ENCODE measurements around the gene HDLBP. TPM values are rescaled to one million over a fixed set of nuclear protein-coding genes. Genes with fewer than 3 reads are reported as not detected.

The HDLBP gene
- total RNA-seq: 111 TPM
- 85.1 TPM for polyA plus RNA-seq
- long read RNA-seq, donor 1, partial matches to known transcripts: 0 of 1 reads
- long read RNA-seq, donor 1, other reads (novel, unspliced or antisense): 0 of 1 reads
- long read RNA-seq, donor 2, full-length matches to known transcripts: 19 of 459 reads
- long read RNA-seq, donor 2, partial matches to known transcripts: 369 of 459 reads
- long read RNA-seq, donor 2, other reads (novel, unspliced or antisense): 71 of 459 reads
- long read RNA-seq, donor 3, full-length matches to known transcripts: 7 of 126 reads
- long read RNA-seq, donor 3, partial matches to known transcripts: 89 of 126 reads
- long read RNA-seq, donor 3, other reads (novel, unspliced or antisense): 30 of 126 reads
- long read RNA-seq, donor 4, full-length matches to known transcripts: 9 of 109 reads
- long read RNA-seq, donor 4, partial matches to known transcripts: 79 of 109 reads
- long read RNA-seq, donor 4, other reads (novel, unspliced or antisense): 21 of 109 reads
- long read RNA-seq, donor 5, full-length matches to known transcripts: 14 of 80 reads
- long read RNA-seq, donor 5, partial matches to known transcripts: 66 of 80 reads
- long read RNA-seq, donor 5, other reads (novel, unspliced or antisense): 0 of 80 reads
- long read RNA-seq, donor 6, full-length matches to known transcripts: 9 of 170 reads
- long read RNA-seq, donor 6, partial matches to known transcripts: 132 of 170 reads
- long read RNA-seq, donor 6, other reads (novel, unspliced or antisense): 29 of 170 reads
- long read RNA-seq, donor 7, full-length matches to known transcripts: 8 of 21 reads
- long read RNA-seq, donor 7, partial matches to known transcripts: 13 of 21 reads
- long read RNA-seq, donor 7, other reads (novel, unspliced or antisense): 0 of 21 reads
- long read RNA-seq, donor 8, partial matches to known transcripts: 5 of 10 reads
- long read RNA-seq, donor 8, other reads (novel, unspliced or antisense): 0 of 10 reads
- long read RNA-seq, donor 9, full-length matches to known transcripts: 8 of 25 reads
- long read RNA-seq, donor 9, partial matches to known transcripts: 17 of 25 reads
- long read RNA-seq, donor 9, other reads (novel, unspliced or antisense): 0 of 25 reads
- long read RNA-seq, donor 10, full-length matches to known transcripts: 13 of 71 reads
- long read RNA-seq, donor 10, partial matches to known transcripts: 41 of 71 reads
- long read RNA-seq, donor 10, other reads (novel, unspliced or antisense): 17 of 71 reads

- no peaks in the 10 kb centered on the region for H3K36me3 ChIP-seq (ENCODE audit: control insufficient read depth in 2 of 2, insufficient read depth in 2 of 2, low read length in 1 of 2)
- H3K9me3 ChIP-seq (ENCODE audit: control insufficient read depth in 2 of 2, insufficient read depth in 1 of 2, low read length in 1 of 2): peaks cover 0 to 2% of the 10 kb centered on the region in 2 donors
- under 1% methylated on average over 73 of the region's 73 CpGs for WGBS
- peaks cover 10 to 45% of the 10 kb centered on the region in 2 donors for H3K4me1 ChIP-seq (ENCODE audit: control insufficient read depth in 2 of 2, insufficient read depth in 2 of 2, low read length in 2 of 2)
- H3K27me3 ChIP-seq (ENCODE audit: control insufficient read depth in 2 of 2, insufficient read depth in 1 of 2, low read length in 1 of 2): no peaks in the 10 kb centered on the region
- DNase-seq (ENCODE audit: low read depth in 6 of 9, low spot score in 9 of 9): peak; percentile 95 to 100 (median 99)
- peak within 1 kb of the TSS; percentile 80 to 98 for H3K4me3 ChIP-seq (ENCODE audit: low read length in 2 of 2)
- peak within 1 kb of the TSS; percentile 98 to 99 for H3K27ac ChIP-seq (ENCODE audit: low read depth in 1 of 2, low read length in 1 of 2)
Measured at GRCh38 chr2:241315093-241315878, at the start of gene HDLBP. Gene HDLBP (minus strand): TSS chr2:241315672. CDS start chr2:241266869, 48,803 bp downstream.

- 96% methylated on average over 2 of the region's 2 CpGs for WGBS
- Histone ChIP-seq H3K27me3 (ENCODE audit: control insufficient read depth in 2 of 2, insufficient read depth in 1 of 2, low read length in 1 of 2) (no peaks in the 10 kb centered on the region), H3K9me3 (ENCODE audit: control insufficient read depth in 2 of 2, insufficient read depth in 1 of 2, low read length in 1 of 2) (no peaks in the 10 kb centered on the region), H3K36me3 (ENCODE audit: control insufficient read depth in 2 of 2, insufficient read depth in 2 of 2, low read length in 1 of 2) (peaks cover 0 to 3% of the 10 kb centered on the region in 2 donors), H3K27ac (ENCODE audit: low read depth in 1 of 2, low read length in 1 of 2) (no peak overlapping the region), H3K4me1 (ENCODE audit: control insufficient read depth in 2 of 2, insufficient read depth in 2 of 2, low read length in 2 of 2) (no peaks in the 10 kb centered on the region), H3K4me3 (ENCODE audit: low read length in 2 of 2) (no peak overlapping the region)
- no peak for DNase-seq (ENCODE audit: low read depth in 6 of 9, low spot score in 9 of 9)
Measured at GRCh38 chr2:241364781-241365180, 49.3 kb upstream of the HDLBP start.

- WGBS: 93% methylated on average over 7 of the region's 7 CpGs
- no peak overlapping the region for H3K4me3 ChIP-seq (ENCODE audit: low read length in 2 of 2)
Measured at GRCh38 chr2:241363426-241363825, 48.0 kb upstream of the HDLBP start.

GRCh38 chr2:241359481-241360045 is 44.1 kb upstream of the HDLBP start:
- 97% methylated on average over 7 of the region's 7 CpGs for WGBS
- H3K36me3 ChIP-seq (ENCODE audit: control insufficient read depth in 2 of 2, insufficient read depth in 2 of 2, low read length in 1 of 2): peaks cover 3 to 9% of the 10 kb centered on the region in 2 donors
- no peak overlapping the region for H3K4me3 ChIP-seq (ENCODE audit: low read length in 2 of 2)
- peaks cover 11 to 18% of the 10 kb centered on the region in 2 donors for H3K4me1 ChIP-seq (ENCODE audit: control insufficient read depth in 2 of 2, insufficient read depth in 2 of 2, low read length in 2 of 2)
- peaks cover 0 to under 1% of the 10 kb centered on the region in 2 donors for H3K9me3 ChIP-seq (ENCODE audit: control insufficient read depth in 2 of 2, insufficient read depth in 1 of 2, low read length in 1 of 2)
- H3K27me3 ChIP-seq (ENCODE audit: control insufficient read depth in 2 of 2, insufficient read depth in 1 of 2, low read length in 1 of 2): peaks cover 2% of the 10 kb centered on the region in 2 donors
- no peak overlapping the region for H3K27ac ChIP-seq (ENCODE audit: low read depth in 1 of 2, low read length in 1 of 2)
- no peak for DNase-seq (ENCODE audit: low read depth in 6 of 9, low spot score in 9 of 9)

More at GRCh38 chr2:241363426-241363825, 48.0 kb upstream of the HDLBP start:
- Histone ChIP-seq H3K27me3 (ENCODE audit: control insufficient read depth in 2 of 2, insufficient read depth in 1 of 2, low read length in 1 of 2) (no peaks in the 10 kb centered on the region), H3K9me3 (ENCODE audit: control insufficient read depth in 2 of 2, insufficient read depth in 1 of 2, low read length in 1 of 2) (no peaks in the 10 kb centered on the region), H3K27ac (ENCODE audit: low read depth in 1 of 2, low read length in 1 of 2) (no peak overlapping the region), H3K4me1 (ENCODE audit: control insufficient read depth in 2 of 2, insufficient read depth in 2 of 2, low read length in 2 of 2) (peaks cover 0 to 3% of the 10 kb centered on the region in 2 donors), H3K36me3 (ENCODE audit: control insufficient read depth in 2 of 2, insufficient read depth in 2 of 2, low read length in 1 of 2) (peaks cover 0 to 3% of the 10 kb centered on the region in 2 donors)
- DNase-seq (ENCODE audit: low read depth in 6 of 9, low spot score in 9 of 9): no peak

- WGBS: 89% methylated on average over 5 of the region's 5 CpGs
- Histone ChIP-seq H3K27me3 (ENCODE audit: control insufficient read depth in 2 of 2, insufficient read depth in 1 of 2, low read length in 1 of 2) (peaks cover 2% of the 10 kb centered on the region in 2 donors), H3K4me1 (ENCODE audit: control insufficient read depth in 2 of 2, insufficient read depth in 2 of 2, low read length in 2 of 2) (peaks cover 11 to 18% of the 10 kb centered on the region in 2 donors), H3K27ac (ENCODE audit: low read depth in 1 of 2, low read length in 1 of 2) (no peak overlapping the region), H3K36me3 (ENCODE audit: control insufficient read depth in 2 of 2, insufficient read depth in 2 of 2, low read length in 1 of 2) (peaks cover 6 to 12% of the 10 kb centered on the region in 2 donors), H3K4me3 (ENCODE audit: low read length in 2 of 2) (no peak overlapping the region), H3K9me3 (ENCODE audit: control insufficient read depth in 2 of 2, insufficient read depth in 1 of 2, low read length in 1 of 2) (peaks cover 0 to 1% of the 10 kb centered on the region in 2 donors)
- DNase-seq (ENCODE audit: low read depth in 6 of 9, low spot score in 9 of 9): peak in 1 of 9 donors; percentile 37
Measured at GRCh38 chr2:241358470-241358869, 43.0 kb upstream of the HDLBP start.

GRCh38 chr2:241357531-241357930 is 42.1 kb upstream of the HDLBP start:
- no peak overlapping the region for H3K4me3 ChIP-seq (ENCODE audit: low read length in 2 of 2)
- 83% methylated on average over 3 of the region's 3 CpGs for WGBS
- H3K4me1 ChIP-seq (ENCODE audit: control insufficient read depth in 2 of 2, insufficient read depth in 2 of 2, low read length in 2 of 2): peaks cover 11 to 18% of the 10 kb centered on the region in 2 donors
- H3K9me3 ChIP-seq (ENCODE audit: control insufficient read depth in 2 of 2, insufficient read depth in 1 of 2, low read length in 1 of 2): peaks cover 0 to 1% of the 10 kb centered on the region in 2 donors
- peaks cover 2% of the 10 kb centered on the region in 2 donors for H3K27me3 ChIP-seq (ENCODE audit: control insufficient read depth in 2 of 2, insufficient read depth in 1 of 2, low read length in 1 of 2)
- no peak for DNase-seq (ENCODE audit: low read depth in 6 of 9, low spot score in 9 of 9)
- peaks cover 9 to 20% of the 10 kb centered on the region in 2 donors for H3K36me3 ChIP-seq (ENCODE audit: control insufficient read depth in 2 of 2, insufficient read depth in 2 of 2, low read length in 1 of 2)
- H3K27ac ChIP-seq (ENCODE audit: low read depth in 1 of 2, low read length in 1 of 2): no peak overlapping the region

- Histone ChIP-seq H3K4me3 (ENCODE audit: low read length in 2 of 2) (peak overlapping the region; percentile 53 to 70), H3K36me3 (ENCODE audit: control insufficient read depth in 2 of 2, insufficient read depth in 2 of 2, low read length in 1 of 2) (peaks cover 13 to 26% of the 10 kb centered on the region in 2 donors), H3K4me1 (ENCODE audit: control insufficient read depth in 2 of 2, insufficient read depth in 2 of 2, low read length in 2 of 2) (peaks cover 11 to 18% of the 10 kb centered on the region in 2 donors), H3K9me3 (ENCODE audit: control insufficient read depth in 2 of 2, insufficient read depth in 1 of 2, low read length in 1 of 2) (peaks cover 0 to 1% of the 10 kb centered on the region in 2 donors), H3K27ac (ENCODE audit: low read depth in 1 of 2, low read length in 1 of 2) (no peak overlapping the region), H3K27me3 (ENCODE audit: control insufficient read depth in 2 of 2, insufficient read depth in 1 of 2, low read length in 1 of 2) (peaks cover 2% of the 10 kb centered on the region in 2 donors)
- DNase-seq (ENCODE audit: low read depth in 6 of 9, low spot score in 9 of 9): no peak
- WGBS: 65% methylated on average over 5 of the region's 5 CpGs
Measured at GRCh38 chr2:241356871-241357260, 41.4 kb upstream of the HDLBP start.

All from thymus (tissue), 14 donors.